ENCODE measurements around the gene GRB2.

GRB2 gene

DNA sequence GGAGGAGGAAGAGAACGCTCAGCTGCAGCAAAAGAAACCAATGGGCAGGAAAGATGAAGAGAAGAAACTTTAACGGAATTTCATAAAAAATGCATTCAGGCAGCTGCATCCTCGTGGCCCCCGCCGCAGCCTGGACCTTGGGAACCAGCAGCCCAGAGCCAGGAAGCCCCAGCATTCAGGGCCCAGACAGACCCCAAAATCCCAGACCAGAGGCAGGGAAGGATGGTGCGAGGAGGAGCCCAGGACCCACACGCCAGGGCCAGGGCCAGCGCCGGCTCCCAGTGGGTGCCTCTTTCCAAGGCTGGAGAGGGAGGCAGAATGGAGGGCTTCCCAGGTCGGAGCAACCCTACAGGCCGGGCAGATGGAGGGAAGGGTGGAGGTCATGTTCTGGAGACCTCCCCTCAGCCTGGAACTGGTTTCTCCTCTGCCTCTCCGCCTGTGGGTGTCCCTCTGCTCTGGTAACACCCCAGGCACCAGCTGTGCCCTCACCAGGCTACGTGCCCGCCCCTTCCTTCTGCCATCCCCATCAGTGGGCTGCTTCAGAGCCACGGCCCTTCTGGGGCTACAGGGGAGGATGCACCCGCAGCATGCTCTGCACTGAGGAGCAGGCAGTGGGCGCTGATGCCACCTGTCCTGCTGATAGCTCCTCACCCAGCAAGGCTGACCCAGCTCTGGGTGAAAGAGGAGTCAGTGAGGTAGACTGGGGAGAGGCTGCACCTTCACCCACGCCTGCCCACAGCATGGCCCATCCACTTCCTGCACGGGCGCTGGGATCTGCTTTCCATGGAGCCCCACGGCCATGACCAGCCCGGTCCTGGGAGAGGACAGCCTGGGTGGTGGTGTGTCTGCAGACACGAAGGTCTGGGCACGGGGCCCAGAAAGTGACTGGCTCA is 133.3 kb downstream of the GRB2 start:
- no peak for DNase-seq

DNA sequence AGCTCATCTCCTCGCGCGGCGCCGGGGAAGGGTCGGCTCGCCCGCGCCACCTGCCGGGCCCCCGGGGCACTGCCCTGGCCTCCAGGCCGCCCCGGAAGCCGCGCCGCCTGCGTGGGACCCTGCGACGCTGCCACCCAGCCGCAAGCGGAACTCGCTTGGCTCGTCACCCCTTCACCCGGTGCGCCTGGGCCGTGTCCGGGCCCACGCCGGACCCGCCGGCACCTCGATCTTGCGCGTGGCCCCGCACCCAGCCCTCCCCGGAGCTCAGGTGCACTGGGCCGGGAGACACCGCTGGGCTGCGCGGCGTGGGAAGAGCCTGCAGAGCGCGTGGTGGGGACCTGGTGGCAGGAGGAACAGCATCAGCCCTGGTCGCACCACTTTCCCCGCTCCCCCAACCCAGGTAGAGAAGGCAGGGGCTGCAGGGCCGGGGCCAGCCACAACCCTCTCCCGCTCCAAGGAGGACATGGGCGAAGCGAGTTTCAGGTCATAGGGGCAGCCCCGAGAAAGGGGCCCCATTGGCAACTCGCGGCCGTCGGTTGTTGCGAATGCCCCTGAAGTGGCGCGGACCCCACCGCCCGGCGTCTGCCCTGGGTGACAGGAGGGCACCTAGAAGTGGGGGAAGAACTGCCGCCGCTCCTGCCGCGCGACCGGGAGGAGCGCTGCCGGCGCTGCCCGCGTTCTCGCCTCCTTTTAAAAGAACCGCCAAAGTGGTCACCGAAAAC is 134.1 kb downstream of the GRB2 start:
- DNase-seq, result peak; percentile 87 to 89

DNA sequence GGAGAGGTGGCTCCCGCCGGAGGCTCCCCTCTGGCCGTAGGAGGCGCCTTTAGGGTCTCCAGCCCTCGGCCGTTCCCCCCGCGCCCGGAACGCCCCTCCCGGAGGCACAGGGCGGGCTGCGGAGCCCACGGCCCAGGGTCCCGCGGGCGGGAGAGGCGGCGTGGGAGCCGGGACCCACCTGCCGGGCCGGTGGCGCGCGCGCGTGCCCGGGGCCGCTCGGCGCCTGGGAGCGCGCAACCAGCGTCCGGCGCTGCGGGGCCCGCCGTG is 134.6 kb downstream of the GRB2 start, which contains the start of gene MIF4GD:
TSS of gene MIF4GD (minus strand) at position 266 of the 267 bp plus-strand sequence. CDS start 1,036 bp downstream, outside the sequence.
- no peak for DNase-seq

DNA sequence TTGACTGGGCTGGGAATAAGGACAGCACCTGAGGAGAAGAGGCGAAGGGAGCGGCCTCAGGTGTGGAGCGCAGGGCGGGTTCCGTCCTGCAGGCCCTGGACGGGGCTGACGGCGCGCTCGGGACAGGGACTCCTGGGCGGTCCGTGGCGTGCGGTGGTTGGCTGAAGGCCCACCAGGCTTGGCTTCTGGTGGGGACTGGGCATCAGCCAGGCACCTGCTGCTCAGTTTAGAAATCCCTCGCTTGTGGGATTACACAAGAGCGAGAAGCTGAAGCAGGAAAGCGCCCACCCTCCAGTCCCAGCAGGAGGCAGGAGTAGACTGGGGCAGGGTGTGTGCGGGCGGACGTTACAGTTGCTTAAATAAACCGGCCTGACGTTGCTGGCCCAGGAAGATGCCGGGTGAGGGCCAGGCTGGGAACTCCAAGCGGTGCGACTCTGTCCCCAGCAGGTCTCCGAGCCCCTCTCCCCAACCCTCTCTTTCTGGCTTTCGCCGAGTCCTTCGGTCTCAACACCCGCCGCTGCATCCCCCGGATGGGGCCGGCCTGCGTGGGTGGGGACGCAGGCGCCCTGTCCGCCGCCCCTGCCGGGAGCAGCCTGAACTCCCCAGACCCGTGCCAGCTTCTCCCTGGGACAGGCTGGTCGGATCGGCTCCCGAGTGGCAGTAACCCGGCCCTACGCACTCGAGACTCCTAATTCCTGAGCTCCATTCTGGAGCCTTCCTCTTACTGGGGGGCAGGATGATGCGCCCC is 135.1 kb downstream of the GRB2 start:
- DNase-seq, result peak; percentile 47 to 52

DNA sequence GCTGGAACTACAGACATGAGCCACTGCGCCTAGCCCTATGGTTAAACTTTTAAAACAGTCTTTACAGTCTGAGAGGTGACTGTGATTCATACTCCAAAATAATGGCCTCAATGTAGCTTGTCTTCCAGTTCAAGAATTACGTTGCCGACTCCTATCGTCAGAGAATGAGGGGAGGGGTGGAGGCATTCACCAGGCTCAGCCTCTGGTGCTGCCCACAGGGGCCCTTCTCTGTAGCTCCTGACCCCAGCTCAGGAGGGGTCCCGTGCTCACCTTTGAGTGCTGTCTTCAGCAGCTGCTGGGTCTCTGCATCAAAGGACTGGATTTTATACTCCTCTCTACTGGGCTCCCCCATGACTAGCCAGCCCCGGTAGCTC is 135.6 kb downstream of the GRB2 start:
- DNase-seq, result no peak
